KMS-11 (cell line): ENCODE measurements around the gene CPLANE1.

Experiments used
- H2AFZ ChIP-seq: fragments of 200-600 bp; sonication (generic); 2 replicates; pipeline ENCODE4 v1.6.1; 2016; ENCODE audit warnings: antibody characterized with exemption, mixed run types, low read depth
- H3K27ac ChIP-seq: fragments of 200-600 bp; sonication (generic); 2 replicates; pipeline ENCODE4 v1.6.1; 2016; ENCODE audit warnings: mild to moderate bottlenecking, mixed run types
- H3K27me3 ChIP-seq: fragments of 200-600 bp; sonication (generic); 2 replicates; pipeline ENCODE4 v1.6.1; 2017; ENCODE audit warnings: mild to moderate bottlenecking, low read depth, mixed run types, moderate library complexity; ENCODE audit not compliant: insufficient read depth
- H3K36me3 ChIP-seq: fragments of 200-600 bp; sonication (generic); 2 replicates; pipeline ENCODE4 v1.6.1; 2017; ENCODE audit warnings: mild to moderate bottlenecking, mixed run types; ENCODE audit not compliant: insufficient read depth
- H3K4me1 ChIP-seq: fragments of 200-600 bp; sonication (generic); 2 replicates; pipeline ENCODE4 v1.6.1; 2016; ENCODE audit warnings: mild to moderate bottlenecking, low read depth, mixed run types; ENCODE audit not compliant: poor library complexity, severe bottlenecking
- H3K4me2 ChIP-seq: fragments of 200-600 bp; sonication (generic); 2 replicates; pipeline ENCODE4 v1.7.0; 2016; ENCODE audit warnings: mild to moderate bottlenecking, mixed run types
- H3K4me3 ChIP-seq: fragments of 200-600 bp; sonication (generic); IDR thresholded peaks from 2 replicates; pipeline ENCODE4 v1.6.1; 2017; ENCODE audit warnings: low read depth, low read length, mixed read lengths; ENCODE audit not compliant: insufficient read depth
- H3K79me2 ChIP-seq: fragments of 200-600 bp; sonication (generic); 2 replicates; pipeline ENCODE4 v1.6.1; 2016; ENCODE audit warnings: low read depth, mixed run types; ENCODE audit not compliant: insufficient read depth
- H3K9ac ChIP-seq: fragments of 200-600 bp; sonication (generic); 2 replicates; pipeline ENCODE4 v1.6.1; 2016; ENCODE audit warnings: mild to moderate bottlenecking, mixed run types
- H4K20me1 ChIP-seq: fragments of 200-600 bp; sonication (generic); 2 replicates; pipeline ENCODE4 v1.6.1; 2016; ENCODE audit warnings: mild to moderate bottlenecking, mixed run types; ENCODE audit not compliant: insufficient read depth
- CTCF ChIP-seq: fragments of 200-600 bp; sonication (generic); conservative IDR thresholded peaks from 2 replicates; pipeline ENCODE4 v1.6.1; 2017; ENCODE audit warnings: low read depth, mild to moderate bottlenecking, antibody characterized with exemption, low read length, moderate library complexity, mixed read lengths

CPLANE1 gene

GRCh38 chr5:37255774-37256358, 6.7 kb upstream of the CPLANE1 start:
- no peaks in the 10 kb centered on the region for H3K4me1 ChIP-seq
- no peaks in the 10 kb centered on the region for H4K20me1 ChIP-seq
- no peaks in the 10 kb centered on the region for H3K79me2 ChIP-seq
- no peak overlapping the region for H3K9ac ChIP-seq
- TF ChIP-seq CTCF = no peak
- H3K4me2 ChIP-seq = no peak overlapping the region
- H3K27me3 ChIP-seq = no peaks in the 10 kb centered on the region
- H2AFZ ChIP-seq = no peak overlapping the region
- H3K36me3 ChIP-seq = no peaks in the 10 kb centered on the region
- H3K4me3 ChIP-seq = no peak overlapping the region
- no peak overlapping the region for H3K27ac ChIP-seq

- no peaks in the 10 kb centered on the region for H3K36me3 ChIP-seq
- H3K79me2 ChIP-seq = no peaks in the 10 kb centered on the region
- H3K4me3 ChIP-seq = no peak overlapping the region
- H2AFZ ChIP-seq = no peak overlapping the region
- no peak overlapping the region for H3K4me2 ChIP-seq
- peaks cover 2% of the 10 kb centered on the region for H3K4me1 ChIP-seq
- H3K27ac ChIP-seq = no peak overlapping the region
- TF ChIP-seq CTCF = no peak
- no peaks in the 10 kb centered on the region for H3K27me3 ChIP-seq
- H4K20me1 ChIP-seq = no peaks in the 10 kb centered on the region
- no peak overlapping the region for H3K9ac ChIP-seq
These were observed 5.4 kb upstream of the CPLANE1 start for GRCh38 chr5:37254581-37254980.

- Histone ChIP-seq H3K4me2 (no peak overlapping the region), H3K36me3 (no peaks in the 10 kb centered on the region), H3K4me1 (peaks cover 9% of the 10 kb centered on the region), H3K4me3 (no peak overlapping the region), H3K27ac (no peak overlapping the region), H4K20me1 (no peaks in the 10 kb centered on the region), H3K9ac (no peak overlapping the region), H3K27me3 (no peaks in the 10 kb centered on the region), H3K79me2 (no peaks in the 10 kb centered on the region), H2AFZ (no peak overlapping the region)
- no peak for TF ChIP-seq CTCF
These were observed 2.5 kb upstream of the CPLANE1 start for GRCh38 chr5:37251665-37252064.

- no peaks in the 10 kb centered on the region for H4K20me1 ChIP-seq
- TF ChIP-seq CTCF = no peak
- no peak overlapping the region for H3K27ac ChIP-seq
- H3K36me3 ChIP-seq = no peaks in the 10 kb centered on the region
- peak overlapping the region; percentile 23; the same call in 1 of the 2 replicates for H3K4me2 ChIP-seq
- no peaks in the 10 kb centered on the region for H3K27me3 ChIP-seq
- H2AFZ ChIP-seq = peak overlapping the region; percentile 98; the same call in 1 of the 2 replicates
- H3K4me1 ChIP-seq = peaks cover 9% of the 10 kb centered on the region
- no peak overlapping the region for H3K4me3 ChIP-seq
- H3K79me2 ChIP-seq = no peaks in the 10 kb centered on the region
- peak overlapping the region; percentile 74; the same call in 1 of the 2 replicates for H3K9ac ChIP-seq
These were observed 614 bp upstream of the CPLANE1 start for GRCh38 chr5:37249815-37250164.
